Stimulated activated CD4-positive, alpha-beta T cell treated with anti-CD3 and anti-CD28 coated beads, TNF-alpha, amount 100 ng/mL, for 48 hours (primary cell): ENCODE measurements around the gene TSHZ3.

Experiments used
- DNase-seq, 3 donors: peaks; one replicate each; pipeline ENCODE4 v3.0.0-alpha.2; 2020; ENCODE audit warnings: low read depth in 3 of 3

TSHZ3 gene

DNA sequence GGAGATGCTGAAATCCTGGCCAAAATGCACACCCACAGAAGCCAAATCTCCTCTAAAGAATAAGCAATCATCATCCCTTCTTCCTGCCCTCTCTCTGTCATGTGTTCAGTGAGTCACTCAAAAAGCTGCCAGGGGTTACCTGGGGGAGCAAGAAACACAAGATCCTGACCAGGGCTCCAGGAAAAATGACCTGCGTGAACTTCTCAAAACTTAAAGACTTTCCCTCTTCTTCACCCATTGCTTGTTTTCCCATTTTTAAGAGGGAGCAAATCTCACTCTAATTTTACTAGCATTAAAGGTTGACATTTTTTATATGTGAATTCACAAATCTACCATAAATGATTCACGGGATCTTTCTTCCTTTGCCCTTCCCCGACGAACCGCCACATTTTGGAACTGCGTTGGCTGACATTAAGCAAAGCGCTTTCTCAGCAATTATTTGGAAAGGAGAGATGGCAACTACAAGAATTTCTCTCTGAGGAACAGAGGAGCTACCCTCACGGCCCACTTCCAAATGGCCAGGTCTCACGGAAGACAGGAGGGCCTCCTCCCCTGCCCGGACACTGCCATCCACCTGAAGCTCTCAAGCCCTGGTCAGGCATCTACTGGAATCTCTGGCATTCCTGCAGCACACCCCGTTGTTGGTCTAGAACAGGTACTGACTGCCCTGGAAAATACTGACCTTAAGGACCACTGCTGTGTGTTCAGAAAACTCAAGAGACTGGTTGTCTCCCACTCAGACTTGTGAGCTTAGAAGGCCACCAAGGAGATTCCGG lies 14.2 kb downstream of the TSHZ3 start:
- no peak for DNase-seq

DNA sequence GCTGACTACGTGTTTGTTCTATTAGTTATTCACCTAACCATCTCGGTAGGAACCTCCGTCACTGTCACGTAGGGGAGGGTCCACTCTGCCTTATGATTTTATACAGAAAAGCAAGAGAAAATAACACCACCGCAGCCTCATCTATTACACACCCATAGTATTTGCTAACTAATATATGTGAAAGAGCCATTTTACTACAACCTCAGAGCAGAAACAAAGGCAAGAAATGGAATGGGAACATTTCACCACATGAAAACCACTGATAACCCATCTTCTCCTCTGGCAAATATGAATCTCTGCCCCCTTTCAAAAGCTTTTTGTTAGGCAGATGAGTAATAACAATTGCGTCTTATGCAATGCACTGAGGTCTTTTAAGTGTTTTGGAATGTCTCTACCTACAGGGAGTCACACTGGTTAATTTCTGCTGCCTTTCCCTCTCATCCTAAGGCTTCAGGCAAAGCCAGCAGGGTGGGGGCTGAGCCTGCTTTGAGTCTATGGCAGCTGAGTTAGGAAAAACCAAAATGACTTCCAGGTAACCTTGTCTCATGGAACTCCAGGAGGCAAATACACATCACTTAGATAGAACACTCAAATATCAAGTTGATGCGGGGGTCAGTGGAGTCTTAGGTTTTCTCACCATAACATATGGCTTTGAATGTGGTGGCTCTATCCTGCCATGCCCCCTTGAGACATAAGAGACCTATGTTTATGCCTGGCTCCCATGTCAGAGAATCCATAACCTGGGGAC lies 15.0 kb downstream of the TSHZ3 start:
- no peak for DNase-seq

DNA sequence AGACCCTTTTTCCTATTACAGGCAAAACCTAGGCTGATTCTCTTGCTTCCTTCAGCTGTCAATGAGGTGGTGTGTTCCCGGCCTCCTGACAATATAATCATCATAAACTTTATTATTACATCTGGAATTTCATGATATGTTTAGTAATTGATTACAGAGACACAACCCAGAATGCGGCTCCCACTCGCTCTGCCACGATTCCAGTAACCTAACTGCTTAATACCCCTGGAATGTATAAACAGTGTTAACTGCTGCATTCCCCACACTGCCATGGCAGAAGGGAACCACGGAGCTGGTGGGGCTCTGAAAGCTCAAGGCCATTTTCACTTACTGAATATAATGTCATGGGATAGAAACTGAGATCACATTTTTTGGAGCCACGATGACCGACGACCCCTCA lies 17.1 kb downstream of the TSHZ3 start:
- no peak for DNase-seq

DNA sequence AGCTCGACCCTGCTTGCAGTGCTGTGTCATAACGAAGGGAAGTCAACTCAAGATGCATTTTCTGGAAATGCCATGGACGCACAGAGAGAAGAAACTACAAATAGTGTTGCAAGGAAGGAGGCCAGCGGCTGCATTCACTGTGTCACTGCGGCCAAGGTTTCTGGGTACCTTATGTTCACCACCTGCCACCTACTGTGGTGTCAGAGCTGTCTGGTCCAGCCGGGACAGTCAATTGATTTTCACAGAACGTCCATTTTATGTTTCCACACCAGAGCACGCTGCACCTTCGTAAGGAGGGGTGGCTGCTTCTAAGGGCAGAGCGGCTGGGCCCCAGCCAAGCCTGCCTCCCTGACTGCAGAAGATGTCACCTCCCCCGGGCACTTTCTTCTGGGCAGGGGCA lies 17.7 kb downstream of the TSHZ3 start:
- DNase-seq, result no peak

DNA sequence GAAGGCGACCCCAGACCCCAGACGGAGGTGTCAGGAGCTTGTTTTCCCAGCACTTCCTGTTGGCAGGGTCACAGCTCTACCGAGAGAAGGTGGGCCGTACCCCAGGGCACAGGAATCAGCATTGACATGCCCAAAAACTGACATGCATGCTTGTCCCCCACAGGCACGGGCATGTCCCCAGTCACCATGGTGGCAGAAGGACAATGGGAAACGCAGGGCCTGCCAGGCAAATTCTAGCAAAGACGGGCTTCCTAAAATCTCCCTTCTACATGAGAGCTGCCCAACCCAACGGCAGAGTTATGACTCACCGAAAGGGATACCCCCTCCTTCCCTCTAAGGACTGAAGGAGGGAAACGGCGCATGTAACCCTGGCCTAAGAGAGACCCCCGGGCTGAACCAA lies 18.5 kb downstream of the TSHZ3 start:
- DNase-seq, result no peak

DNA sequence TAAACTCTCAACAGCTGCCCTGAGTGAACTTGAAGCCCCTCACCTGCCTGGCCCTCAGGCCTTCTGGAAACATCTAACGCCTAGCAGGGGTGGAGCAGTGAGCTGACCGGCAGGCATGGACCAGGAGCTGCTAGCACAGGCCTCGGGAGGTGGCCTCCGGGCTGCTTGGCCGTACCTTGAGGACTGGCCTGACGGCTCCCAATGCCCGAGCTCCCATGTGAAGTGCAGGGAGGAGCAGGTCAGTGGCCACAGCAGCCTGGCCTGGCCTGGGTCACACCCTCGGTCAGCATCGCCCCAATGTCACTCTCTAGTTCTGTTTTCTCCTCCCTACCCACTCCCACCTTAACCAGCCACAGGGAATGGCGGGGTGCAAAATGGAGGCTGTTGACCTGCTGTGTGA lies 19.0 kb downstream of the TSHZ3 start:
- DNase-seq, result no peak

DNA sequence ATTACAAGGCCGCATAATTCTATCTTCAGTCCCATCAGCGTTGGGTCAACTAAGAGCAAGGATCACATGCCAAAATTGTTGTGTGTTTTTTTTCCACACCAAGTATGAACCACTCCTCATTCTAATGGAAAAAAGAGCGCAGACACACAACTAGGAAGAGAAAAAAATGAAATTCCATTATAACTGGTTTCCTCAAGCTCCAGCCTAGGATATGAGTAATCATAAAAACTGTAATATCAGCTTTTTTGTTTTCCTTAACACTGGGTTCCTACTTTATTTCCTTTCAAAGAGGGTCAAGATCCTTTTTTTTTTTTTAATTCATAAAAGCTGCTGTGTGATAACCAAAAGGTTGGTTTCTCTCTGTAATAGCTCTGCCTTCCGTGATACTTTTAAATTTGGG lies 19.4 kb downstream of the TSHZ3 start:
- no peak for DNase-seq

DNA sequence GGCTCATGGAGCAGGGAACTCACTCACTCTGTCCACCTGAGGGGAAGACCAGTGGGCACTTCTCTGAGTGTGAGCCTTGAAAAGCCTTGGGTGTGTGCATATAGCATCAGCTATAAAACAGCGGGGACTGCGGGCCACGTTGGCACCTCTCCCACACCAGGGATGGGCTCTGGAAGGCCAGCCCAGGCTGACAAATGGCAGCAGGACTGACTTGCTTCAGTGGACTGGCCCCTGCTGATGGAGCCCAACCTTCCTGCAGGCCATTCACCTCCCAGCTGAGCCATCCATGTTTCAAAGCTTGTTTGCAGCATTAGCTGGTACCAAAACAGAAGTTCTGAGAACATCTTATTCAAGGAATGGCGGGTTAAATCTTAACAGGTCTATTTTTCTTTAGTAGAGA lies 21.0 kb downstream of the TSHZ3 start:
- DNase-seq, result no peak

DNA sequence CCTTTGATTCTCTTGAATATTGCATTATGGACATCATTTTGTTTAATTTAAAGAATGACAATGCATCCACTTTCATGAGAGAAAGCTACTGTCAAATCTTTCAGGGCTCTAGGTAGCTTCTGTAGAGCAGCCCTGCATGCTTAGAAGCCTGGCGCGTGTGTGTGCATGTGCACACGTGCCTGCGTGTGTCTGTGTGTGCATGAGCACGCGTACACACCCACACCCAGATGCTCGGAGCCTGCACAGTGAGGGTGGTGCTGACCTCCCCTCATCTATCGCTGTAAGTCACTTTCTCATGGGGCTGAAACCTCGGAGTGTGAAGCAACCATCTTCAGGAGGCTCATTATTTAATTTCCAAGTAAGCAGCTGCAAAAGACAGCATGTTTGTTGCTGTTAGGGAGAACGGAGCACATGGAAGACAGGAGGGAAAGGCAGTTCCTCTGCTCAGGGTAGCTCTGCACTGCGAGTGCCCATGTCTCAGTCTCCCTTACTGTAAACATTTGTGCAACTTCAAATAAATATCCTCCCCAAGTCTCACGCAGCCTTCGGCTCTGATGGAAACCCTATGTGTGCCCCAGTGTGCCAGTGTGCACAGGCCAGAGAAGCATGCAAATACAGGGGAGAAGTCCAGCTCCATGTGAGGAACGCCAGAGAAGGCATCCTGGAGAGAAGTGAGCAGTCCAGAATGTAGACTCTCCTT lies 22.8 kb downstream of the TSHZ3 start:
- no peak for DNase-seq

DNA sequence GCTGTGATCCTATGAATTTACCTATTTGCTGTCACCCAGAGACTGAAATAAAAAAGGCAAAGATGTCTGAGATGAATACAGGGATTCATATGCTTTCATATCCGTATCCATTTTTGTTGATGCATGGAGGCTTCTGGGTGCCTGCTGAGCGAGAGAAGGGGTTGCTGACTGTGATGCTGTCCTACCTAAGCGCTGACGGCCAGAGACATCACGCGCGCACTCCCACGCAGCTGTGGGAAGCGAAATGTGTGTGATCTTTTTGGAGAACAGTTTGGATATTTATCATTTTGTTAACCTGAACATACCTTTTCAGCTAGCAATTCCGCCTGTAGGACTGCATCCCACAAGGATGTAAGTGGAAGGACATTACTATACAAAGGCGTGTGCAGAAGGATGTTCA lies 23.9 kb downstream of the TSHZ3 start:
- DNase-seq, result no peak

DNA sequence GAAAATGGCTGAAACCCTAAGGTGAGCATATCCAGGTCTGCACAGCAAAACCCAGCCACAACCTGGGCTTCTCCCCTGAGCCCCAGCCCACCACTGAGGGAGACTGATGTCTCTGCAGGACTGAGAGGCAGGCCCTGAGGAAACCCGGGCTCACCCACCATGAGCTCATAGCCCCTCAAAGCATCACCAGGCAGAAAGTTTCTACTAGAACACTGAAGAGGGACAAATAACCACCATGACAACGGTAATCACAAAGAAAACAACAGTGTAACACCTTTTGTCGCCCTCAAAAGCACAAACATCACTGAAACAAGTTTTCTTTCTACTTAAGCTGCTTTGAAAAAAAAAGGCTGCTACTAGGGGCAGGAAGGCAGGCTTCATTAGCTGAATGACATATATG lies 29.8 kb downstream of the TSHZ3 start:
- no peak for DNase-seq

DNA sequence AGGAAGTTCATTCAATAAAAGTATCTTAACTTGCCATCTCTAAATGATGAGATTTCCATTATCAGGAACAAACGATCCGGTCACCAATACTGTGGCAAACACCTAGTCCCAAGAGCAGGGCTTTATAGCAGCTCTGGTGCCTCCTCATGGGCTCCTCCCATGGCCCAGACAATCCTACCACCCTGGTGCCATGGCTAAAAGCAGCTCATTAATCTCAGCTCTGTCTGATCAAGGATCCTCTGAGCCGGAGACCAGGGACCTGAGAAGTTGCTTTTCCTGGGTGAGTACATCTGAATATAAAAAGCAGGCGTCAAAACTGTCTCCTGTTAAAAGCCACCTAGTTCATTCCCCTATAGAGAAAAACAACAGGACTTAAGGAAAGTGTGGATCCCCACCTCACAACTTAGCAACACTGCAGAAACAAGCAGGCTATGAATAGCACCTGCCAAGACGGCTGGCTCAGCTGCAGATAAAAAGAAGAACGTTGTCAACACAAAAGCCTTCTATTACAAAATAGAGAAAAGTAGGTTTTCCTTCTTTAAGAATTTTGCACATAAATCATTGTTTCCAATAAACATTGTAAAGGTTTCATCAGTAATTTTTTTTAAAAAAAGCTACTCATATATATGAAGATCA lies 30.3 kb downstream of the TSHZ3 start:
- DNase-seq, result no peak

DNA sequence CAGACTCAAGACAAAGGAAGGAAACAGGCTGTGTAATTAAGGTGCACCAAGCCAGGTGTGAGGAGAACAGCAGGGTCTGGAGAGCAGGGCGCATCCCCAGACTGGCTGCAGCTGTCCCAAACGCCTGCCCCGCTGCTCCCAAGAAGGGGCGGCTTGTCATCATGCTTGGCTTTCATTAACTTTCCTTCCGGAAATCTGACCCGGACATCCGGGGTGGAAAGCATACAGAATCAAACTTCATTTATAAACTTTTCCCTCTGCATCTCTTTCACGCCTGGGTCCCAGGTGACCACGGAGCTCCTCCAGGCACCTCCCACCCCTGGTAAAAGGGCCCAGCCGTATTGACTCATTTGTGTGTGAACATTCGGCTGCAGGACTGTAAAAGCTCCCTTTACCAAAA lies 31.7 kb downstream of the TSHZ3 start:
- no peak for DNase-seq

DNA sequence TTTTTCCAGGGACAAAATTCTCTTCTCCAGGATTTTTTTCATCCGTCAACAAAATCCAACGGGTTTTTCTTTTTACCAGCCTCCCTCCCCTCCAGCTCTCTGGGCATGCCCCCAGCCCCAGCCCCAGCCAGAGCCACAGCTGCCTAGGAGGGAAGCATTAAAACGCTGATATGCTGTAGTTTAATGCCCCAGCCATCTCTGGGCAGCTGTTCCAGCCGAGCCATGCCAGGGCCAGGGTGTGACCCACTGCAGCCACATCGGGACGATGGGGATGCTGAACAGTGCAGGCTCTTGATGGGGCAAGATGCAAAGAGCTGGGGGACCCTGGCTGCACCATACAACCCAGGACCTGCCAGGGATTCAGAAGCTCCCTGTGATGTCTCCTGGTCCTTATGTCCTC lies 32.1 kb downstream of the TSHZ3 start:
- no peak for DNase-seq

DNA sequence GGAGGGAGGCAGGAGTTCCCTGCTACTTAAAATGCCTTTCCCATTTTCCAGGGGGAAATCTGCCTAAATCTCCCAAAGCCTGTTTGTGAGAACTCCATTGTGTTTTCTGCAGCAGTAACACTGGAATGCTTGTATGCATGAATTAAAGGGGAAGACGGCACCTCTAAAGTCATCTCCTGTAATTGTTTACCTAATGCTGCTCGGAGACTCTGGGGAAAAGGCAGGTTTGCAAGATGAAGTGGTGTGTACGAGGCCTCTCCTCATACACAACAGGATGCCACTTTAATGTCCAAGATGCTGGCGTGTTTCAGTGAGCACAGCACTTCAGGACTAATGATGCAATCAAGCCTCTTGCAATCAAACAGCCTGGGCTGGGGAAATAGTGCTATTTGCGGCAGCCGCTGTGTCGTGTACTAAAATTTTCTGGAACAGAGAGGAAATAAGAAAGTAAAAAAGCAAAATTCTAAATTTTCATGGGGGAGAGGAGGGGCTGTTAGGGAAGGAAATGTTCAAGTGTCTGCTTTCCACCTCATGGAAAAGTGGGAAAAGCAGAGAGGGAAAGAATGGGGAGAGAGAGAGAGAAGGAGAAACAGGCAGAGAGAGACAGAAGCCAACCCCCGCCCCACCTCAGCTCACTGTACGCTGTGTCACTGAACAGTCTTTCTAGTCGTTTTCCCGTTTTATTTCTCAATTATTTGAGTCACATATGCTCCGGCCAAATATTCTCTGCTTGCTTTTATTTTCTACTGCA lies 32.9 kb downstream of the TSHZ3 start:
- no peak for DNase-seq

DNA sequence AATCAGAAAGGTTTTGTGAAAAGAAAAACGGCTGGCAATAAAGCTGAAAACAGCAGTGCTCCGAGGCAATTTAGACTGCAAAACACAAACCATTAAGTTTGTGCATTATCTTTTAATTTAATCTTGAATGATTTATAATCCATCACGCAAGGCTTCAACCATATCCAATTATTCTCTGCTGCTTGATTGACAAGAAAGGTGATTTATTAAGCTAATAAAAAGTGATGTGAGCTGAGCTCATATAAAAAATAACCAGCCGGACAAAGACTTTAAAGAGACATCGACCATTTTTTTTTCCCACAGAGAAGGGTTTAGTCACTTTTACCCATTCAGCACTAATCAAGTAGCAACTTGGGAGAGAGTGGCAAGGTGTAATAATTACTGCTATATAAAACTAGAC lies 33.6 kb downstream of the TSHZ3 start:
- DNase-seq, result no peak

DNA sequence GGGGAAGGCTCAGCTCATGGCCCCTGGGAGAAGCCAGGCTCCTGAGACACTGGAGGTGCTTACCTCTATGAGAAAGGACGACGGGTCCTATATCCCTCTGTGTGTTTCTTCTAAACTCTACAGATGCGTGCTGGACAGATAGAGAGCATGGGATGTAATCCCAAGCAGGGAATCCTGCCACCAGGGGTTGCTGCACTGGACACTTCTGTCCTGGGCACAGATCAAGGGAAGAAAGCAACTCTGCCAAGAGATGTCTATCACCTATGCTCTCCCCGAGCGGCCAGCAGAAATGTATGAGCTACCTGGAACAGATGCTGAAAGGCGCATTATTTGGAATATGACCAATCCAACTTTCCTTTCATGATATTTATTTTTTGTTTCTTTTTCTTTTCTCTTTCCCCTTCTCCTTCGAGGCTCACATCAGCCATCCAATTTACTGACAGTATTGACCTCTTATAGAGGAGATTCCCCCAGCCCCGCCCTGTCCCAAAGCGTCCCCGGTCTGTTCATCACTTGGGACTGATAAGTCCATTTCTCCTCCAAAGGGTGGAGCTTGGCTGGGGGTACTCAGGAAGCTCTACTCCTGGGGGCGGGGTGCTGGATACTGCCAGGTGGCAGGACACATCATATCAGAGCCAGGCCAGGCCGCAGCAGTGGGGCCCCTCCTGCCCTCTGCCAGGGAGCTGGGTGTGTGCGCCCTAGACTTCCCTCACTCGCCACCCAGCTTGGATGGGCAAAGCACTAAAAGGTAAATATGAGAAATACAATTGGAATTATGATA lies 34.2 kb downstream of the TSHZ3 start:
- DNase-seq, result no peak

DNA sequence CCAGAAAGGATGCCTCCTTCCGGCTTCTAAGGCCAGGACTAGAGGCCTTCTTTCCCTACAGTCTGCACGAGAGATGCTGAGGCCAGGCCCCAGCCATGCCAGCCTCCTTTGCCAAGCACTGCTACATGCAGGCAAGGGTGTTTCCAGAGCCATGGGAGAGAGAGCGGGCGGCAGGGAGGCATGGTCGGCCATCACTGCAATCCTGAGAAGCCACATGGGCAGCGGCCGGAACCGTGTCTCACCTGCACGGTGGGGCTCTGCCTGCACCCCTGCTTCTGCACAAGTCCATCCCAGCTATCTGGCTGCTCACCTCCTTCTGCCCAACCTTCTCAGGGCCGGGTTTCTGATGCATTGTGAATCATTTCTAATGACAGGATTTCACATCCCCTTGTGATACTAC lies 35.1 kb downstream of the TSHZ3 start:
- DNase-seq, result no peak

DNA sequence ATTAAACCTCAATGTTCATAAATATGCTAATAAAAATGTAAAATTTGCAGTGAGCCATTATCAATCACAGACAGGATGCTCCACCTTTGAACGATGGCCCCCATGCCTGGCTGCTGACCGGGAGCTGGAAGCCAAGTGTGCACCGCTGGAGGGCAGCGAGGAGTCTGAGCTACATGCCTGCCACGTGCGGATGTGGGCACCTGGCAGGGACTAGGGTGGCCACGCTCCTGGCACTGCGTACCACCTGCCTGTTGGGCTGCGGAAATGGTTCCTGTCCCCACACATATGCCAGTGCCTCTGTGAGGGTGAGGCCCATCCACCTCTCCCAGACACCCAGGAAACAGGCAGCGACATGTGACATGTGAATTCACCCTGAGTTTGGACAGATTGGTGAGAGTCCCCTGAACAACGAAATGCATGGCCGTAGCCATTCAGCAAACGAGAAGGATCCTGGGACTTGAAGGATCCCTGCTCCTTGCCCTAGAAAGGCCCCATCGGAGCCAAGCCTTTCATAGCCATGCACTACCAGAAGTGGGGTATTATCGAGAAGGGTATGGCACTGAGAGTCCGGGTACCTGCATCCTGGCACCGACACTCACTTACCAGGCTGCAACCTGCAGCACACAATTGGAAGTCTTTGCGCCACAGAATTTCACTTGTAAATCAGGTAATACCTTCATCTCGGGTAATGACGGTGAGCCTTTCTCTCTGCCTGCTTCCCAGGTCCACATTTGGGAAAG lies 35.8 kb downstream of the TSHZ3 start:
- DNase-seq, result no peak

DNA sequence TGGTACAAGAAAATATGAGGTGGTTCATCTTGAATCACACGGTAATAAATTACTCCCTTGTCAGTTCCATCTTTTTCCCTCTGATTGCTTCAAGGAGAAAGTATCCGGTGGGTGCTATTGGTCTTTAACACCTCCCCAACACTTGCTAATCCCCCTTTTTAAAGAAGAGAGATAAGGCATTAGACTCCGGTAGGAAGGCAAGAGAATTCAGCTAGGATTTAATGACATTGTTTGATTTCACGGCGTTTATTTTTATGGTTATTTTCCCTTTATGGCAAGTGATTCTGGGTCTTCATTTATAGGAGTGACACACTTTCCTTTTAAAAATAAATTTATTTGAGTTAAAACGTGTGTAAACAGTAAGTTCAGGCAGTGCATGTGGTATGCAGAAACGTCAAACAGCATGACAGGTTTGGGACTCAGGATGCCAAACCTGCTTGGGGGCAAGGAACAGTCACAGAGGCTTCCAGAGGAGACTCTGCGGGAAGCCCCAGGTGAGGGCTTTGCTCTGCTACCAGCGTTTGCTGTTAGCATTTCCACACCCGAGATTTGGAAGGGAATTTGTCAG lies 36.5 kb downstream of the TSHZ3 start:
- DNase-seq, result no peak
